Measurements from ENCODE around the gene LIM2.

DNA sequence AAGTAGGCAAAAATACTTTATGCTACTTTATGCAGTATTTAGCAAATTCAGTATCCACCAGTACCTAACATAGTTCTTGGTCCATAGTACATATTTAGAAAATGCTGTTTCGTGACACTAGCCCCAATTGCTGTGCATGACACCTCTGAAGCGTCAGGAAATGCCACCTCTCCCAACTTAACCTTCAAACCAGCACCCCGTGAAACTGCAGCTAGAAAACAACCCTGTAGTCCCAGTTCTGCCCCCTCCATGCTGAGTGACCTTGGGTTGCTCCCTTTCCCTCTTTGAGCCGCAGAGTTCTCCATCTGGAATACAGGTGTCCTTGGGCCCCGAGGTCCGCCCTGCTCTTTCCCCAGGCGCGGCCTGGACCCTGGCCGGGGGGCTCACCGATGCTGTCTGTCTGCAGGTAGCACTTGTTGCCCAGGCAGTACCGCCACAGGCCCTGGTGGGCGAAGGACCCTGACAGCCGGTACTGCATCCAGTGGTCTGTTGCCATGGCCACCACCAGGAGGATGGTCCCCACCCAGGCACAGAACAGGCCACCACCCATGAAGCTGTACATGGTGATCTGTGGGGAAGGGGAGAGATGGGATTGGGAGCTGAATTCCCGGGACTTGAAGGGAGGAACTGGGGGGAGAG, 773 bp downstream of the LIM2 start:
- TF ChIP-seq, protein P1, sequence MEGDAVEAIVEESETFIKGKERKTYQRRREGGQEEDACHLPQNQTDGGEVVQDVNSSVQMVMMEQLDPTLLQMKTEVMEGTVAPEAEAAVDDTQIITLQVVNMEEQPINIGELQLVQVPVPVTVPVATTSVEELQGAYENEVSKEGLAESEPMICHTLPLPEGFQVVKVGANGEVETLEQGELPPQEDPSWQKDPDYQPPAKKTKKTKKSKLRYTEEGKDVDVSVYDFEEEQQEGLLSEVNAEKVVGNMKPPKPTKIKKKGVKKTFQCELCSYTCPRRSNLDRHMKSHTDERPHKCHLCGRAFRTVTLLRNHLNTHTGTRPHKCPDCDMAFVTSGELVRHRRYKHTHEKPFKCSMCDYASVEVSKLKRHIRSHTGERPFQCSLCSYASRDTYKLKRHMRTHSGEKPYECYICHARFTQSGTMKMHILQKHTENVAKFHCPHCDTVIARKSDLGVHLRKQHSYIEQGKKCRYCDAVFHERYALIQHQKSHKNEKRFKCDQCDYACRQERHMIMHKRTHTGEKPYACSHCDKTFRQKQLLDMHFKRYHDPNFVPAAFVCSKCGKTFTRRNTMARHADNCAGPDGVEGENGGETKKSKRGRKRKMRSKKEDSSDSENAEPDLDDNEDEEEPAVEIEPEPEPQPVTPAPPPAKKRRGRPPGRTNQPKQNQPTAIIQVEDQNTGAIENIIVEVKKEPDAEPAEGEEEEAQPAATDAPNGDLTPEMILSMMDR (IDR thresholded peaks at IDR 0.05), result no peak
- no peak for TF ChIP-seq EZH2 (IDR thresholded peaks at IDR 0.05; ENCODE audit: borderline replicate concordance, insufficient read depth, low read depth, low read length, poor library complexity, severe bottlenecking)

Measured in B cell (primary cell).